HEK293 (cell line): ENCODE results near the gene DAPK2.

ENCODE experiments used
- CTCF ChIA-PET: fragments of 350-600 bp; formaldehyde crosslinking; extraction: SDS; loops from one replicate; lab custom pipeline; 2021; ENCODE audit warnings: antibody characterized with exemption; lab: Yijun Ruan, JAX
- POLR2A ChIA-PET: fragments of 300-600 bp; formaldehyde crosslinking; extraction: SDS; loops from one replicate; lab custom pipeline; 2020; ENCODE audit warnings: antibody characterized with exemption, inconsistent platforms; lab: Yijun Ruan, JAX
- H3K27ac ChIP-seq: fragments of 200-500 bp; sonication (Bioruptor generic); 2 replicates; pipeline ENCODE4 v1.5.1; 2014; ENCODE audit warnings: low read depth, low read length, control low read depth, inconsistent platforms; ENCODE audit errors: extremely low read depth
- H3K36me3 ChIP-seq, 2 experiments: fragments of 200-500 bp in 1 of 2; sonication (Bioruptor generic) in 1 of 2; 1 replicate in 1 of 2; 2 replicates in 1 of 2; pipeline ENCODE4 v1.5.1; 2014 to 2017; ENCODE audit warnings: inconsistent platforms in 2 of 2, low read length in 2 of 2; ENCODE audit not compliant: control insufficient read depth in 2 of 2, insufficient read depth in 1 of 2
- H3K4me1 ChIP-seq: fragments of 200-500 bp; sonication (Bioruptor generic); 2 replicates; pipeline ENCODE4 v1.5.1; 2014; ENCODE audit warnings: mild to moderate bottlenecking, low read length, inconsistent platforms; ENCODE audit not compliant: control insufficient read depth, insufficient read depth
- H3K4me3 ChIP-seq: 2 replicates; pipeline ENCODE4 v1.5.1; 2011; ENCODE audit warnings: low read depth, mild to moderate bottlenecking, control low read depth, low read length, moderate library complexity
- H3K9me3 ChIP-seq: fragments of 200-500 bp; sonication (Bioruptor generic); 2 replicates; pipeline ENCODE4 v1.5.1; 2014; ENCODE audit warnings: low read depth, low read length, inconsistent platforms; ENCODE audit not compliant: control insufficient read depth, insufficient read depth
- ATF2 ChIP-seq: fragments of 450-650 bp; formaldehyde crosslinking; IDR thresholded peaks from 2 replicates; pipeline ENCODE4 v1.5.1; 2016; ENCODE audit warnings: missing biosample characterization, missing genetic modification characterization, low read depth
- IKZF3 ChIP-seq: fragments of 450-650 bp; IDR thresholded peaks from 2 replicates; pipeline ENCODE4 v1.5.0; 2018; ENCODE audit warnings: missing biosample characterization, mild to moderate bottlenecking, missing genetic modification characterization, moderate library complexity
- OSR2 ChIP-seq: fragments of 450-650 bp; formaldehyde crosslinking; IDR thresholded peaks from 2 replicates; pipeline ENCODE4 v1.5.1; 2016; ENCODE audit warnings: missing biosample characterization, missing genetic modification characterization
- SP7 ChIP-seq: fragments of 450-650 bp; formaldehyde crosslinking; IDR thresholded peaks from 2 replicates; pipeline ENCODE4 v1.5.1; 2016; ENCODE audit warnings: missing biosample characterization, missing genetic modification characterization
- ZNF112 ChIP-seq: fragments of 450-650 bp; formaldehyde crosslinking; IDR thresholded peaks from 2 replicates; pipeline ENCODE4 v1.5.0; 2017; ENCODE audit warnings: missing biosample characterization, missing genetic modification characterization
- ZNF24 ChIP-seq: fragments of 450-650 bp; formaldehyde crosslinking; IDR thresholded peaks from 2 replicates; pipeline ENCODE4 v1.5.1; 2016; ENCODE audit warnings: missing biosample characterization, missing genetic modification characterization
- ZNF324 ChIP-seq: fragments of 450-650 bp; formaldehyde crosslinking; IDR thresholded peaks from 2 replicates; pipeline ENCODE4 v1.5.1; 2016; ENCODE audit warnings: missing biosample characterization, missing genetic modification characterization
- ZNF366 ChIP-seq: fragments of 450-650 bp; formaldehyde crosslinking; conservative IDR thresholded peaks from 2 replicates; pipeline ENCODE4 v1.5.1; 2016; ENCODE audit warnings: missing biosample characterization, missing genetic modification characterization
- ZNF600 ChIP-seq: fragments of 450-650 bp; formaldehyde crosslinking; IDR thresholded peaks from 2 replicates; pipeline ENCODE4 v1.5.1; 2016; ENCODE audit warnings: missing biosample characterization, missing genetic modification characterization
- ZNF629 ChIP-seq: fragments of 450-650 bp; formaldehyde crosslinking; IDR thresholded peaks from 2 replicates; pipeline ENCODE4 v1.5.1; 2017; ENCODE audit warnings: missing biosample characterization, missing genetic modification characterization
- ZNF660 ChIP-seq: fragments of 450-650 bp; IDR thresholded peaks from 2 replicates; pipeline ENCODE4 v1.5.1; 2018; ENCODE audit warnings: missing biosample characterization, mild to moderate bottlenecking, missing genetic modification characterization
- ZNF768 ChIP-seq: fragments of 450-650 bp; formaldehyde crosslinking; IDR thresholded peaks from 2 replicates; pipeline ENCODE4 v1.5.1; 2018; ENCODE audit warnings: missing biosample characterization, mild to moderate bottlenecking, missing genetic modification characterization
- ZSCAN4 ChIP-seq: fragments of 450-650 bp; formaldehyde crosslinking; IDR thresholded peaks from 2 replicates; pipeline ENCODE4 v1.5.1; 2017; ENCODE audit warnings: missing biosample characterization, missing genetic modification characterization
- TF ChIP-seq, protein P1 (sequence below): fragments of 450-650 bp; formaldehyde crosslinking; IDR thresholded peaks from 2 replicates; pipeline ENCODE4 v1.5.1; 2017; ENCODE audit warnings: missing biosample characterization, missing genetic modification characterization
- TF ChIP-seq, protein P2 (sequence below): fragments of 450-650 bp; formaldehyde crosslinking; IDR thresholded peaks from 2 replicates; pipeline ENCODE4 v1.5.1; 2017; ENCODE audit warnings: missing biosample characterization, mild to moderate bottlenecking, missing genetic modification characterization, moderate library complexity
- TF ChIP-seq, protein P3 (sequence below): fragments of 450-650 bp; formaldehyde crosslinking; IDR thresholded peaks from 2 replicates; pipeline ENCODE4 v1.5.1; 2016; ENCODE audit warnings: missing biosample characterization, missing genetic modification characterization
- TF ChIP-seq, protein P4 (sequence below): fragments of 450-650 bp; formaldehyde crosslinking; IDR thresholded peaks from 2 replicates; pipeline ENCODE4 v1.5.1; 2016; ENCODE audit warnings: missing biosample characterization, missing genetic modification characterization
- TF ChIP-seq, protein P5 (sequence below): fragments of 450-650 bp; formaldehyde crosslinking; IDR thresholded peaks from 2 replicates; pipeline ENCODE4 v1.5.1; 2016; ENCODE audit warnings: missing biosample characterization, missing genetic modification characterization
- TF ChIP-seq, protein P6 (sequence below): fragments of 450-650 bp; formaldehyde crosslinking; IDR thresholded peaks from 2 replicates; pipeline ENCODE4 v1.5.1; 2016; ENCODE audit warnings: missing biosample characterization, missing genetic modification characterization

Gene DAPK2

DNA sequence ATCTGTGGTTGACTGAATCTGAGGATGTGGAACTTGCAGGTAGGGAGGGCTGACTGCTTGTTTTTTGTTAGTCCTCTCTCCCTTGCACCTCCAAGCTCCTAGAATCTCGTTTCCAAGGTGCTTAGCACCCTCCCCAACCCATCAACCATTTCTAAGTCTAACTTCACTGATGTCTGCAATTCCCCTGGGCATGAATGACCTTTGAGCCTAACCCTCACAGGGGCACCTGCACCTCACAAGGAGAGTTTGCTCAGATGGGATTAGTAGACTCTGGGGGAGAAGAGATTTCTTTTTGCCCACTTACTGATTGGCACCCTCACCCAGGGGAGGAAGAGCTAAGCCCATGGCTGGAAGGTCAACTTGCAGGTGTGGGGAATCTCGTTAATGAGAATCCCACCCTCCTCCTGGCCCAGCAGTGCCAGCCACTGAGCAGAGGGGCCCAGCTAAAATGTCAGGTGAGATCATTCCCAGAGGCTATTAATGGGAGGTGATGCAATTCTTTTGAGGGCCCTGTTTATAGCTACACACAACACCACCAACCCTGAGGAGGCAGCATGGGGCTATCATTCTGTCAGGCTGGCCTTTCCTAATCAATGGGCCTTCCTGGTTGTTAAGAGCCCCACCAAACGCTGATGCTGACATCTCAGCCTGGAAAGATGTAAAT is 130.9 kb downstream of the DAPK2 start:
- ChIA-PET CTCF (interaction anchor here (0.5 to 1.3 kb wide), 3 partner anchors 11 to 223 kb away, joined by 3 to 4 read pairs (median 4); no protein-coding TSS in a partner anchor), POLR2A (no interaction called here)
- no peak overlapping the region for H3K27ac ChIP-seq
- H3K9me3 ChIP-seq, result no peaks in the 10 kb centered on the region
- no peaks in the 10 kb centered on the region for H3K36me3 ChIP-seq
- H3K4me1 ChIP-seq, result peaks cover 8% of the 10 kb centered on the region
- no peak overlapping the region for H3K4me3 ChIP-seq
- TF ChIP-seq, protein P1, sequence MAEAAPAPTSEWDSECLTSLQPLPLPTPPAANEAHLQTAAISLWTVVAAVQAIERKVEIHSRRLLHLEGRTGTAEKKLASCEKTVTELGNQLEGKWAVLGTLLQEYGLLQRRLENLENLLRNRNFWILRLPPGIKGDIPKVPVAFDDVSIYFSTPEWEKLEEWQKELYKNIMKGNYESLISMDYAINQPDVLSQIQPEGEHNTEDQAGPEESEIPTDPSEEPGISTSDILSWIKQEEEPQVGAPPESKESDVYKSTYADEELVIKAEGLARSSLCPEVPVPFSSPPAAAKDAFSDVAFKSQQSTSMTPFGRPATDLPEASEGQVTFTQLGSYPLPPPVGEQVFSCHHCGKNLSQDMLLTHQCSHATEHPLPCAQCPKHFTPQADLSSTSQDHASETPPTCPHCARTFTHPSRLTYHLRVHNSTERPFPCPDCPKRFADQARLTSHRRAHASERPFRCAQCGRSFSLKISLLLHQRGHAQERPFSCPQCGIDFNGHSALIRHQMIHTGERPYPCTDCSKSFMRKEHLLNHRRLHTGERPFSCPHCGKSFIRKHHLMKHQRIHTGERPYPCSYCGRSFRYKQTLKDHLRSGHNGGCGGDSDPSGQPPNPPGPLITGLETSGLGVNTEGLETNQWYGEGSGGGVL (tag by site-specific recombination), result 0 out of 2 replicates have a peak, but pooled peaks have one; percentile 28
- TF ChIP-seq IKZF3 (tag by site-specific recombination) (0 out of 2 replicates have a peak, but pooled peaks have one; percentile 13), ZNF324 (tag by site-specific recombination) (0 out of 2 replicates have a peak, but pooled peaks have one; percentile 20), ZNF629 (tag by site-specific recombination) (peak; percentile 69), ZNF366 (tag by site-specific recombination) (0 out of 2 replicates have a peak, but pooled peaks have one; percentile 34), ZNF112 (tag by site-specific recombination) (no peak), ZNF24 (peak; percentile 54; the same call in 1 of the 2 replicates), OSR2 (tag by site-specific recombination) (peak; percentile 43; the same call in 1 of the 2 replicates), SP7 (peak; percentile 45; the same call in 1 of the 2 replicates), ZSCAN4 (tag by site-specific recombination) (no peak), ZNF660 (0 out of 2 replicates have a peak, but pooled peaks have one; percentile 72), ZNF768 (tag by site-specific recombination) (no peak), ZNF600 (peak; percentile 56; the same call in 1 of the 2 replicates), ATF2 (peak; percentile 71)
- TF ChIP-seq, protein P2, sequence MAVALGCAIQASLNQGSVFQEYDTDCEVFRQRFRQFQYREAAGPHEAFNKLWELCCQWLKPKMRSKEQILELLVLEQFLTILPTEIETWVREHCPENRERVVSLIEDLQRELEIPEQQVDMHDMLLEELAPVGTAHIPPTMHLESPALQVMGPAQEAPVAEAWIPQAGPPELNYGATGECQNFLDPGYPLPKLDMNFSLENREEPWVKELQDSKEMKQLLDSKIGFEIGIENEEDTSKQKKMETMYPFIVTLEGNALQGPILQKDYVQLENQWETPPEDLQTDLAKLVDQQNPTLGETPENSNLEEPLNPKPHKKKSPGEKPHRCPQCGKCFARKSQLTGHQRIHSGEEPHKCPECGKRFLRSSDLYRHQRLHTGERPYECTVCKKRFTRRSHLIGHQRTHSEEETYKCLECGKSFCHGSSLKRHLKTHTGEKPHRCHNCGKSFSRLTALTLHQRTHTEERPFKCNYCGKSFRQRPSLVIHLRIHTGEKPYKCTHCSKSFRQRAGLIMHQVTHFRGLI (tag by site-specific recombination), result 0 out of 2 replicates have a peak, but pooled peaks have one; percentile 31
- TF ChIP-seq, protein P3, sequence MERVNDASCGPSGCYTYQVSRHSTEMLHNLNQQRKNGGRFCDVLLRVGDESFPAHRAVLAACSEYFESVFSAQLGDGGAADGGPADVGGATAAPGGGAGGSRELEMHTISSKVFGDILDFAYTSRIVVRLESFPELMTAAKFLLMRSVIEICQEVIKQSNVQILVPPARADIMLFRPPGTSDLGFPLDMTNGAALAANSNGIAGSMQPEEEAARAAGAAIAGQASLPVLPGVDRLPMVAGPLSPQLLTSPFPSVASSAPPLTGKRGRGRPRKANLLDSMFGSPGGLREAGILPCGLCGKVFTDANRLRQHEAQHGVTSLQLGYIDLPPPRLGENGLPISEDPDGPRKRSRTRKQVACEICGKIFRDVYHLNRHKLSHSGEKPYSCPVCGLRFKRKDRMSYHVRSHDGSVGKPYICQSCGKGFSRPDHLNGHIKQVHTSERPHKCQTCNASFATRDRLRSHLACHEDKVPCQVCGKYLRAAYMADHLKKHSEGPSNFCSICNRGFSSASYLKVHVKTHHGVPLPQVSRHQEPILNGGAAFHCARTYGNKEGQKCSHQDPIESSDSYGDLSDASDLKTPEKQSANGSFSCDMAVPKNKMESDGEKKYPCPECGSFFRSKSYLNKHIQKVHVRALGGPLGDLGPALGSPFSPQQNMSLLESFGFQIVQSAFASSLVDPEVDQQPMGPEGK (tag by site-specific recombination), result peak; percentile 57; the same call in 1 of the 2 replicates
- TF ChIP-seq, protein P4, sequence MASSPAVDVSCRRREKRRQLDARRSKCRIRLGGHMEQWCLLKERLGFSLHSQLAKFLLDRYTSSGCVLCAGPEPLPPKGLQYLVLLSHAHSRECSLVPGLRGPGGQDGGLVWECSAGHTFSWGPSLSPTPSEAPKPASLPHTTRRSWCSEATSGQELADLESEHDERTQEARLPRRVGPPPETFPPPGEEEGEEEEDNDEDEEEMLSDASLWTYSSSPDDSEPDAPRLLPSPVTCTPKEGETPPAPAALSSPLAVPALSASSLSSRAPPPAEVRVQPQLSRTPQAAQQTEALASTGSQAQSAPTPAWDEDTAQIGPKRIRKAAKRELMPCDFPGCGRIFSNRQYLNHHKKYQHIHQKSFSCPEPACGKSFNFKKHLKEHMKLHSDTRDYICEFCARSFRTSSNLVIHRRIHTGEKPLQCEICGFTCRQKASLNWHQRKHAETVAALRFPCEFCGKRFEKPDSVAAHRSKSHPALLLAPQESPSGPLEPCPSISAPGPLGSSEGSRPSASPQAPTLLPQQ (tag by site-specific recombination), result peak; percentile 87
- TF ChIP-seq, protein P5, sequence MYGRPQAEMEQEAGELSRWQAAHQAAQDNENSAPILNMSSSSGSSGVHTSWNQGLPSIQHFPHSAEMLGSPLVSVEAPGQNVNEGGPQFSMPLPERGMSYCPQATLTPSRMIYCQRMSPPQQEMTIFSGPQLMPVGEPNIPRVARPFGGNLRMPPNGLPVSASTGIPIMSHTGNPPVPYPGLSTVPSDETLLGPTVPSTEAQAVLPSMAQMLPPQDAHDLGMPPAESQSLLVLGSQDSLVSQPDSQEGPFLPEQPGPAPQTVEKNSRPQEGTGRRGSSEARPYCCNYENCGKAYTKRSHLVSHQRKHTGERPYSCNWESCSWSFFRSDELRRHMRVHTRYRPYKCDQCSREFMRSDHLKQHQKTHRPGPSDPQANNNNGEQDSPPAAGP, result 0 out of 2 replicates have a peak, but pooled peaks have one; percentile 25
- TF ChIP-seq, protein P6, sequence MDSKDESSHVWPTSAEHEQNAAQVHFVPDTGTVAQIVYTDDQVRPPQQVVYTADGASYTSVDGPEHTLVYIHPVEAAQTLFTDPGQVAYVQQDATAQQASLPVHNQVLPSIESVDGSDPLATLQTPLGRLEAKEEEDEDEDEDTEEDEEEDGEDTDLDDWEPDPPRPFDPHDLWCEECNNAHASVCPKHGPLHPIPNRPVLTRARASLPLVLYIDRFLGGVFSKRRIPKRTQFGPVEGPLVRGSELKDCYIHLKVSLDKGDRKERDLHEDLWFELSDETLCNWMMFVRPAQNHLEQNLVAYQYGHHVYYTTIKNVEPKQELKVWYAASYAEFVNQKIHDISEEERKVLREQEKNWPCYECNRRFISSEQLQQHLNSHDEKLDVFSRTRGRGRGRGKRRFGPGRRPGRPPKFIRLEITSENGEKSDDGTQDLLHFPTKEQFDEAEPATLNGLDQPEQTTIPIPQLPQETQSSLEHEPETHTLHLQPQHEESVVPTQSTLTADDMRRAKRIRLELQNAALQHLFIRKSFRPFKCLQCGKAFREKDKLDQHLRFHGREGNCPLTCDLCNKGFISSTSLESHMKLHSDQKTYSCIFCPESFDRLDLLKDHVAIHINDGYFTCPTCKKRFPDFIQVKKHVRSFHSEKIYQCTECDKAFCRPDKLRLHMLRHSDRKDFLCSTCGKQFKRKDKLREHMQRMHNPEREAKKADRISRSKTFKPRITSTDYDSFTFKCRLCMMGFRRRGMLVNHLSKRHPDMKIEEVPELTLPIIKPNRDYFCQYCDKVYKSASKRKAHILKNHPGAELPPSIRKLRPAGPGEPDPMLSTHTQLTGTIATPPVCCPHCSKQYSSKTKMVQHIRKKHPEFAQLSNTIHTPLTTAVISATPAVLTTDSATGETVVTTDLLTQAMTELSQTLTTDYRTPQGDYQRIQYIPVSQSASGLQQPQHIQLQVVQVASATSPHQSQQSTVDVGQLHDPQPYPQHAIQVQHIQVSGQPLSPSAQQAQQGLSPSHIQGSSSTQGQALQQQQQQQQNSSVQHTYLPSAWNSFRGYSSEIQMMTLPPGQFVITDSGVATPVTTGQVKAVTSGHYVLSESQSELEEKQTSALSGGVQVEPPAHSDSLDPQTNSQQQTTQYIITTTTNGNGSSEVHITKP (tag by site-specific recombination), result no peak
